Caco-2 (cell line): ENCODE data around the gene LEKR1. TPM values are rescaled to one million over a fixed set of nuclear protein-coding genes. Genes with fewer than 3 reads are reported as not detected.

Experiments used
- BruUV-seq: library from RNA; stranded (reverse); fragments of 400-500 nt; replicated peaks from 2 replicates; lab custom pipeline; 2021; lab: Mats Ljungman, UMichigan
- CTCF ChIA-PET: fragments of 300-600 bp; sonication (Branson Sonifier 250); formaldehyde crosslinking; loops from one replicate; lab custom pipeline; 2022; ENCODE audit warnings: antibody characterized with exemption; lab: Charles Lee
- POLR2A ChIA-PET: fragments of 300-600 bp; sonication (Branson Sonifier 250); formaldehyde crosslinking; loops from one replicate; lab custom pipeline; 2022; ENCODE audit warnings: antibody characterized with exemption; lab: Charles Lee
- DNase-seq, 2 experiments: peaks; one replicate each; pipeline versions ENCODE4 v3.0.0 to v3.0.0-alpha.2; 2020 to 2022
- H3K27me3 ChIP-seq: replicated peaks from 2 replicates; pipeline ENCODE4 v1.6.0; 2011; ENCODE audit warnings: low read length; ENCODE audit not compliant: control insufficient read depth, insufficient read depth
- H3K36me3 ChIP-seq: 2 replicates; pipeline ENCODE4 v1.5.1; 2011; ENCODE audit warnings: low read length; ENCODE audit not compliant: control insufficient read depth, insufficient read depth
- H3K4me1 ChIP-seq: fragments of 250-450 bp; sonication (Bioruptor Pico); 2 replicates; pipeline ENCODE4 v1.5.1; 2020; ENCODE audit warnings: mild to moderate bottlenecking
- H3K4me3 ChIP-seq: 2 replicates; pipeline ENCODE4 v1.5.1; 2011; ENCODE audit warnings: low read depth, mild to moderate bottlenecking, control low read depth, low read length
- H3K9me3 ChIP-seq: fragments of 250-450 bp; sonication (Bioruptor Pico); 2 replicates; pipeline ENCODE4 v1.5.1; 2020; ENCODE audit warnings: mild to moderate bottlenecking, moderate library complexity
- H3K27ac Mint-ChIP-seq: one replicate; pipeline ENCODE4 v1.8.0; 2022; ENCODE audit warnings: mixed read lengths; ENCODE audit not compliant: unreplicated experiment
- H3K27me3 Mint-ChIP-seq: one replicate; pipeline ENCODE4 v1.8.0; 2022; ENCODE audit warnings: mixed read lengths; ENCODE audit not compliant: insufficient read depth, unreplicated experiment
- H3K36me3 Mint-ChIP-seq: one replicate; pipeline ENCODE4 v1.8.0; 2022; ENCODE audit warnings: mild to moderate bottlenecking, mixed read lengths; ENCODE audit not compliant: insufficient read depth, unreplicated experiment
- H3K4me1 Mint-ChIP-seq: one replicate; pipeline ENCODE4 v1.8.0; 2022; ENCODE audit warnings: low read depth, mixed read lengths; ENCODE audit not compliant: unreplicated experiment
- H3K4me3 Mint-ChIP-seq: one replicate; pipeline ENCODE4 v1.8.0; 2022; ENCODE audit warnings: mild to moderate bottlenecking, moderate library complexity, mixed read lengths; ENCODE audit not compliant: unreplicated experiment
- H3K9me3 Mint-ChIP-seq: one replicate; pipeline ENCODE4 v1.8.0; 2022; ENCODE audit warnings: mixed read lengths; ENCODE audit not compliant: unreplicated experiment
- CTCF ChIP-seq, 2 experiments: fragments of 200-600 bp in 1 of 2; IDR thresholded peaks; 1 replicate in 1 of 2; 2 replicates in 1 of 2; pipeline versions ENCODE4 v1.5.1 to v1.8.0; 2011 to 2022; ENCODE audit warnings: antibody characterized with exemption in 1 of 2, control low read depth in 1 of 2, inconsistent platforms in 1 of 2, low read depth in 1 of 2, low read length in 1 of 2, mild to moderate bottlenecking in 1 of 2, moderate library complexity in 1 of 2; ENCODE audit not compliant: insufficient read depth in 1 of 2, severe bottlenecking in 1 of 2, unreplicated experiment in 1 of 2
- intact Hi-C: fragments of 100-400 bp; cut with micrococcal nuclease; formaldehyde crosslinking; loops from one replicate; pipeline ENCODE4 v1.10.0; 2022; ENCODE audit not compliant: unreplicated experiment
- total RNA-seq: library from RNA; stranded (reverse); gene quantifications from 2 replicates; pipeline ENCODE4 v1.2.3, GENCODE V29; 2022

Gene LEKR1
- total RNA-seq, 1 experiment from 2014 or later, result 1.6 TPM

- TF ChIP-seq CTCF (IDR thresholded peaks at IDR 0.05; ENCODE audit: insufficient read depth in 1 of 2, low read depth in 1 of 2, low read length in 1 of 2, severe bottlenecking in 1 of 2, unreplicated experiment in 1 of 2), result no peak
- Histone ChIP-seq H3K27me3 (no peaks in the 10 kb centered on the region), H3K4me3 (no peak overlapping the region), H3K36me3 (no peaks in the 10 kb centered on the region), H3K9me3 (no peaks in the 10 kb centered on the region), H3K4me1 (peaks cover 21% of the 10 kb centered on the region)
- CTCF ChIA-PET, result interaction anchor here (0.6 to 2.0 kb wide), 2 partner anchors 29 to 54 kb away, joined by 3 to 8 read pairs; no protein-coding TSS in a partner anchor
- no peak for DNase-seq
- Mint-ChIP-seq H3K27ac (no peak overlapping the region), H3K36me3 (peaks cover 7% of the 10 kb centered on the region), H3K4me3 (no peak overlapping the region), H3K9me3 (no peaks in the 10 kb centered on the region), H3K27me3 (no peaks in the 10 kb centered on the region), H3K4me1 (peaks cover 21% of the 10 kb centered on the region)
- intact Hi-C loops, result no loop called here
- POLR2A ChIA-PET, result no interaction called here
- BruUV-seq, result no TSS peak
These were observed 257.7 kb downstream of the LEKR1 start for GRCh38 chr3:157083824-157084223.

- intact Hi-C loops, result loop anchor here (5.0 kb wide), 1 partner anchor 529 kb away; the partner anchor contains the start of gene SSR3
- no peak overlapping the region for H3K4me3 Mint-ChIP-seq
- no peaks in the 10 kb centered on the region for H3K27me3 ChIP-seq
- H3K36me3 Mint-ChIP-seq, result peaks cover 13% of the 10 kb centered on the region
- H3K4me1 ChIP-seq, result peaks cover 32% of the 10 kb centered on the region
- peaks cover 35% of the 10 kb centered on the region for H3K4me1 Mint-ChIP-seq
- no peaks in the 10 kb centered on the region for H3K9me3 ChIP-seq
- TF ChIP-seq CTCF (IDR thresholded peaks at IDR 0.05; ENCODE audit: insufficient read depth in 1 of 2, low read depth in 1 of 2, low read length in 1 of 2, severe bottlenecking in 1 of 2, unreplicated experiment in 1 of 2), result no peak
- H3K36me3 ChIP-seq, result no peaks in the 10 kb centered on the region
- H3K9me3 Mint-ChIP-seq, result no peaks in the 10 kb centered on the region
- ChIA-PET CTCF (no interaction called here), POLR2A (no interaction called here)
- DNase-seq, result no peak
- H3K27ac Mint-ChIP-seq, result no peak overlapping the region
- H3K27me3 Mint-ChIP-seq, result no peaks in the 10 kb centered on the region
- H3K4me3 ChIP-seq, result no peak overlapping the region
- BruUV-seq, result no TSS peak
These were observed 260.1 kb downstream of the LEKR1 start for GRCh38 chr3:157086060-157086750.

- H3K9me3 Mint-ChIP-seq, result no peaks in the 10 kb centered on the region
- peak overlapping the region; percentile 89 for H3K27ac Mint-ChIP-seq
These were observed 260.6 kb downstream of the LEKR1 start for GRCh38 chr3:157086775-157087174.

More at GRCh38 chr3:157086775-157087174, 260.6 kb downstream of the LEKR1 start:
- H3K4me1 Mint-ChIP-seq, result peaks cover 30% of the 10 kb centered on the region
- ChIA-PET POLR2A (interaction anchor here (0.5 to 2.6 kb wide), 2 partner anchors 34 to 1023 kb away, joined by 6 to 75 read pairs; partner anchors contain the start of gene RSRC1), CTCF (interaction anchor here (0.5 kb wide), 1 partner anchor 15 kb away, joined by 3 read pairs; no protein-coding TSS in a partner anchor)
- no peaks in the 10 kb centered on the region for H3K27me3 Mint-ChIP-seq
- intact Hi-C loops, result loop anchor here (5.0 kb wide), 1 partner anchor 529 kb away; the partner anchor contains the start of gene SSR3
- no peak for DNase-seq
- no peak overlapping the region for H3K4me3 Mint-ChIP-seq
- Histone ChIP-seq H3K4me1 (peaks cover 31% of the 10 kb centered on the region), H3K4me3 (no peak overlapping the region), H3K9me3 (no peaks in the 10 kb centered on the region), H3K27me3 (no peaks in the 10 kb centered on the region), H3K36me3 (no peaks in the 10 kb centered on the region)
- H3K36me3 Mint-ChIP-seq, result peaks cover 13% of the 10 kb centered on the region
- TF ChIP-seq CTCF (IDR thresholded peaks at IDR 0.05; ENCODE audit: insufficient read depth in 1 of 2, low read depth in 1 of 2, low read length in 1 of 2, severe bottlenecking in 1 of 2, unreplicated experiment in 1 of 2), result no peak
- no TSS peak for BruUV-seq
